Superior temporal gyrus (tissue), 1 donor: ENCODE measurements around the gene PCCA.

Source experiments
- DNase-seq: peaks from one replicate; pipeline ENCODE4 v3.0.0-alpha.2; 2016; ENCODE audit errors: extremely low spot score

Gene PCCA

DNA sequence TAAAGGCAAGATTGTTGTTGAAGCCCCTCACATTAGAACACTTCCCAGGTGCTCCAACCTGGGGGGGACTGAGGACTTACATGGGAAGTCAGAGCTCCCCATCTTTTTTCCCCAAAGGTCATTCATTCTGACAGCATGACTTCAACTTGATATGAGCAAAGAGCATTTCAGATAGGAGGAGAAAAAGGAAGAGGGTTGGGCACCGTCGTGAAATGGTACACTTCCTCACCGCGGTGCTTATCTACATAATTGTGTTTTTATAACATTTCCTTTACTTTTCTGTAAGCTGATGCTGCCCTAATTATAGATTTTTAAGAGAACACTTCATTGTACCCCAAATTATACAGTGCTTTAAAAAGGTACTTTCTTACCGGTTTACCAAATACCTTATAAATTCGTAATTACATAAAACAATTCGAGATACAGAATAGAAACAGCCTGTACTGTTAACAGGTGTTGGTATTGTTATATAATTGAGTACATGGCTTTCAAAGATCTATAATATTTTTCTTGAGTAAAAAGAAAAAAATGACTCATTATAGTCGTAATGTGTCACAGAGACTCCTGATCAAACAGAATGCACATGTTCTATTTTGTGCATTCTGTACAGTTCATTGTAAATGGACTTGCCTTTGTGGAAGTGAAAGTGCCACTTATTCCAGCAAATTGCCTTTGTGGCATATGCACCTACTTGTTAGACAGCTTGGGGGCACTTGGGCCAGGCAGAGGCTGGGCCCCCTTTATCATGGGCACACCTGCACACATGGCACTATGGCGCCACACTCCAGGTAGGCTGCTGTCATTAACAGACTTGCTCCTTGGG, 417.9 kb downstream of the PCCA start:
- DNase-seq, result no peak

- DNase-seq, result no peak
These were observed 419.6 kb downstream of the PCCA start for GRCh38 chr13:100508455-100508854.

DNA sequence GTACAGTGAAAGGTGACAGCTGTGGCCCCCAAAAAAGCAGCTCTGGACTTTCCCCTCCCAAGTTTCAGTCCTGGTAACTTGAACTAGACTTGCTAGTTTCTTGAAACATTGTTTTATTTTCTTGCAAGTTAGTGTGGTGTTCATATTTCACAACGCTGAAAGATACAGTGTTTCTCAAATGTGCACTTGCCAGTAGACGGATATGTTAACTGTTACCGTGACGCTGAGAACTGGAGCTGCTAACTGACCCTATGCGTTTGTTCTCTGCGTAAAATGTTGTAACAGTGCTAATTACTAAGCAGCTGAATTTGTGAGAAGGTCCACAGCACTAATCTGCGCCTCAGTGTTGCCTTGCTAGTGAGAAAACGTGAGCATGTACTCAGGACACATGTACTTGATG, 420.1 kb downstream of the PCCA start:
- no peak for DNase-seq

DNA sequence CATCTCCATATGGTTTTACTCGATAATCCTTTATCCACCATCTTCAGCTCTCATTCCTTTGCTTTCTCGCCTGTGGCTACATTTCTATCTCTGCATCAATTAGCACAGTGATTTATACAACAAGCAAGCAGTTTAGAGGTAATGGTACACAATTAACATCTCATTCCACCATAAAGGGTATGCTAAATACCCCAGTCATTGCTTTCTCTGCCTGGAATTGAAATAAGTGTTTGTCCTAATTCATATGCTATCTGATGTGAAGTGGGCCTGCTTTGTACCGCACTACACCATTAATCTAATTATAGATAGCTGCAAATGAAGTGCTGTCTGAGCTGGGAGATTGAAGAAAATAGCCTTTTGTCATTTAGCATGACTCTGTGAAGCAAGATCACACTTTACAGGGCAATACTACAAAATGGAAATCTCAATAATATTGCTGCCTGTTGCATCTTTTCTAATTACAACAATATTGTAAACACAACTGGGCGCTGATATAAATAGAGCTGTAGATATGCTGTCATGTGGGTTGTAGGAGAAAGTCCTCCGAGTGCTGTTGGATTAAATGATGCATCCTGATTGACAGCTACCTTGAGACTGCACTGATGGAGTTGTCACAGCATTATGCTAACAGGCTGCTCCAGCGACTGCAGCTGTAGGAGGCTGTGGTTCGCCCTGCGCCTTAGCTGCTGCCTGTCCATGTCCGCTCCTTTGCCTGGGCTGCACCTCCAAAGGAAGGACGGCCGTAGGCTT, 421.5 kb downstream of the PCCA start:
- DNase-seq, result no peak

DNA sequence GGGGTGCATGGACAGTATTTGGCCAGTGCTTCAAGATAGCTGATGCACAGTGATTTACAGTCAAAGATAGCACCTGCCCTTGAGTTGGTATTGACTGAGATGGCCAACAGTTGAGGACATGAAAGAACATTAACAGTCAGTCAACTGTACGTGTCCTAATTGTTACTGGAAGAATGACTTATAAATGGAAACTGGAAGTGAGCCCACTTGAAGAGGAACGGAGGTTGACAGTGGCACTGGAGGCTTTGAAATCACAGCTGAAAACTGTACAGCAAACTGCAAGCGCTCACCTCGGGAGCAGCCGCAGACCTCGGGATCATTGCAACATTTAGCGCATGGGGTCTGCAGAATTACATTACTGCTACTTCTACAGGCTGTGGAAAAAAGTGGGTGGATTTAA, 422.6 kb downstream of the PCCA start:
- no peak for DNase-seq

- no peak for DNase-seq
These were observed 423.5 kb downstream of the PCCA start for GRCh38 chr13:100512422-100512821.

DNA sequence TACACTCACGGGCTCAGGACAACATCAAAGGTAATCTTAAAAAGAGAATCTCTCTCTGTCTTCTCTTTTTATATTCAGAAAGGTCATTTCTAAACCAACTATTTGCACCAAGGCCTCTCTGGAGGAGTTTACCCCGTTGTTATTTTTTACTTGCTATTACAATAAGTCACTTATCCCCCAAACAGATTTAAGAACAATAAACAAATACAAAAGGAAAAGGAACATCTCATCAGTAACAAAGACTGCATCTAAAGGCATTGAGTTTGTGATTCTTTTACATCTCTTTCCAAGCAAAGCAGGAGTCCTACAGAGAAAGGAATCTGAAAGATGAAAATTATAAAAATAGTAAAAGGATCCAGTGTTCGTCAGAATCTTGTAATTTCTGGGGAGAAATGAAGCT, 424.3 kb downstream of the PCCA start:
- no peak for DNase-seq

DNA sequence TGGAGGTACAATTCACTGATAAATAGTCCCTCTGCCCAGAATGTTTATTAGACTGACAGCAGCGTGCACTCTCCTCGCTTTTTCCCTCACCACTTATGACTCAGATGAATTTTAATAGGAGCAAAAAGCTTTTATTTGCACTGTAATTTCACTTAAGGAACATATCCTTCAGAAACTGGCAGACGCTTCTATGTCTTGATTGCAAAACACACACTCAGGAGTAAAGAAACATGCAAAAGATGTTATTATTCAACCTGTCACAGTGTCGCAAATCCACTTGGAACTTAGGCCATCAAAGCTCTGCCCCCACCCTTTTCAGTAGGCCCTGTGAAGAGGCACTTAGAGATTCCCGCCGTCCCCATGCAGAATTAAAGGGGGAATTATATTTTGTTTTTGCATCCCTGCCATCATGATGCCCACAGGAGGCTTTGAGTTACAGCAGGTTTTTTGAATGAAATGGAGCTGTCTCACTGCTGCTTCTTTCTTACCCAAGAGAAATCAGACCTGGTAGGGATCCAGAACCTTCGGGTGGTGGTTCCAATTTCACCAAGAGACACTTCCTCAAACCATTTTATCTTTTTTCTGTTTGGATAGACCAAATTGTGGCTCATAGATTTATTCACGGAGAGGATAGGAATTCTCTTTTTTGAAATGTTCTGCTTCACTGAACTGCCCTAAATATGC, 425.2 kb downstream of the PCCA start:
- no peak for DNase-seq

GRCh38 chr13:100514788-100515409, 426.0 kb downstream of the PCCA start:
- peak; percentile 93 for DNase-seq

GRCh38 chr13:100515410-100515800, 426.5 kb downstream of the PCCA start:
- no peak for DNase-seq

DNA sequence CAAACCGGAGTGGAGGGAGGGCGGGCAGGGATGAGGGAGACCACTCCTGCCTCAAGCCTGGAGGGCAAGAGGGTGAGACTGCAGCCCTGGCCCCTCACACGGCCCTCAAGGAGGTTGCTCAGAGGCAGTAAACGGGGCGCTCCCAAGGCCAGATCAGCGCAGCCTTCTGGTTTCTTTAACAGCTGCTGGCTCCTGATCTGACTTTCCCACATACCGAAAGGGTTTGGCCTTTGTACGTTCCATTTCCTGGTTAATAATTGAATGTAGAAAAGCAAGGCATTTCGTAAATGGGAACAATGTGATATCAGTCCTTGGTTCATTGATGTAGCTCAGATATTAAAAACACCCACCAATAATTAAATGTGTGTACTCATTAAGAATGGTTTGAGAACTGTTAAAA, 428.2 kb downstream of the PCCA start:
- no peak for DNase-seq

GRCh38 chr13:100517728-100518127, 428.8 kb downstream of the PCCA start:
- DNase-seq, result no peak

DNA sequence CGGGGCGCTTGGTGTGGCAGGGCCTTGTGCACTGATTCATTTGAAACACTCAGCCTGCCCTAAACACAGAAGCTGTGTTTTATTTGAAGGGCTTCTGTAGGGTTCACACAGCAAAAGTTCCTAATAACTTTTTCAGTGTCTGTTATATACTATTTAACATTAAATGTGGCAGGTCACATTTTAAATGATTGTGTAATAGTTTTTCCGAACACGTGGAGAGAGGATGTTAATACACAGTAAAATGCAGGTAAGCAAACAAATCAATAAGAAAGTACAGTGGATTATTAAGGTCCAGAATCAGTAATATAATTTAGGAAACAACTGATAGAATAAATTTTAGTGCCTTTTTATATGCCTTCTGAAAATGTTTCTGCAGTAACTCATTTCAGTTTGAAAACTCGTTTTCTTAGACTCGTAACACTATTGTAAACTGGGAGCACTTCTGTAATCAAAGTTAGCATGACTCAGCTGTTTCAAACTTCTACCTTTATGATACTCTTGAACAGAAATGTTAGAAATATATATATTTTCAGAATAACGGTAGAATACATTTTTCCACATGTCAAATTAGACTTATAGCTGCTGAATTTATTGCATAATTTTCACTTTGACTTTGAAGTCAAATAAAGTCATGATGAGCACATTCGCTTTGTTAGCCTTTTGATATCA, 429.6 kb downstream of the PCCA start:
- DNase-seq, result no peak

- no peak for DNase-seq
These were observed 430.7 kb downstream of the PCCA start for GRCh38 chr13:100519626-100520025.

GRCh38 chr13:100520936-100521850, 432.3 kb downstream of the PCCA start:
- no peak for DNase-seq

DNA sequence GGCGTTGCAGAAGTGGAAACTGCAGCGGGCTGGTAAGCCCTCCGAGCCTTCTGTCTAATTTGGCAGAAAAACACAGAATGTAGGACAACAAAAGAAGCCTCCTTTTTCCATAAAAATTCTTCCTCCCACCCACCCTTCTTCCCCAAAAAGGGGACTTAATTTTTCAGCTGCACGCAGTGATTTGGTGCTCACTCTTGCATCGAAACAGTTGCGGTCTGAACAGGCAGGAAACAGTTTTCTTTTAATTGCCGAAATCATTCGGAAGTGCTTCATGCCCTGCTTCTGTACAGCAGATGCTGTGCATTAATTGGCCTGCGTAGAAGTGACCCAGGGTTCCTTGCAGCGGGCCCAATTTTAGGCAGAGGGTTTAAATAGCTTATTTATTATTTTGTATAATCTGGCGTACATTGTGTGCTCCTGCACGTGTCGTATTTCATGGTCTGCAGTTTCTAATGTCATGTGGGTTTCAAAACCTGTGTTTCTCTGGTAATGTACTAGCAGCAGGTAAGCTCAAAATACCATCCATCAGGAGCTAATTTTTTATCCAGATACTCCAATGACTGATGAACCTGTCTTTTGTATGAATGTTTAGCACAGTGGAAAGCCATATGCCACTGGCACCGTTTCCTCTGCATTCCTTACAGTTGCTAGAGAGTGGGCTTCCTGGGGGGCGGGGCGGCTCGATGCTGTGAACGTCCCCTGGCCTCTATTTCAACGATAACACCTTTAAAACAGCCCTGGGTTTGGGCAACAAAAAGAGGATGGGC, 433.1 kb downstream of the PCCA start:
- no peak for DNase-seq

DNA sequence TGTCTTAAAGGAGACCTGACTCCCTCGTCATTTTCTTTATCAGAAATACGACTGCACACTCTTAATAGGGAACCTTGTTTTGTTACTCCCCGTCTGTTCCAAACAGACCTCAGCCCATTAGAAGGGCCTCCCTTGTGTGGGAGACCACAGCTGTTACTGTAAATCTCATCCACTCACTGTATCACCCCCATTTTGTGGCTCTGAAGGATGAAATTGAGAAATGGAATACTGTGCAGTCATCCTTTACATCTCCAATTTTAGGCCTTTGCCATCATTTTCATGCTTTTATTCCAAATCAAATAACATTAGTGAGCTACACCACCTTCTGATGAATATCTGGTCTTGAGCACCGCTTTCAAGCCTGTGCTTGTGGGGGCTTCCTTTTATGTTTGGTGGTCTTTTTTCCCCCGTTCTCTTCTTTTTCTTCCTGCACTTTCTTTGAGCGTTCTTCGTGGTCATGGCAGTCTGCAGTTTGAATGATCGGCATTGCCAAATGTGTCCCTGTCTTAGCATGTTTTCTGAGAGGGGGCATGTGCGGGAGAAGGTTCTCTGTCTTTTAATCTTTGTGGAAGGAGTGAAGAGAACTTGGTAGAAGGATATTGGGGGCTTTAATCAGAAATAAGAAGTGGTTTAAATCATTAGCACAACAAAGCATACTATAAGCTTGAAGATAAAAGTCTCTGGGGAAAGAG, 433.9 kb downstream of the PCCA start:
- no peak for DNase-seq

DNA sequence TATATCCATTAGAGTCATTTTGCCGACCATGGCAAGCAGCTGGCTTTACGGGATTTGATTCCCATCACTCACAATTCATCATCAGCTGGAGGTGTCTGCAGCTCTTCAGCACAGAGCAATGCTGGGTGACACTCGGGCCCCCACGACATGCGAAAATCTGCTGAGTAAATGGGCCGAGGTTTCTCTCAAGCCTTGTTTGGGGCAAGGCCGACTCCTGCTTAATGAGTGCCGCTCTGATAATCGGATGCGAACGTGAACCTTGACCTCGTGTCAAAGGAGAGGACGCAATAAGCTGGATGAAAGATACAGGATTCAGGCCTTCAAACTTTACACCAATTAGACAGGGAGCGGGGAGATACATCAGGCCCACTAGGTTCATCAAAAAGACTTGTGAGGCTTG, 434.5 kb downstream of the PCCA start:
- no peak for DNase-seq

DNA sequence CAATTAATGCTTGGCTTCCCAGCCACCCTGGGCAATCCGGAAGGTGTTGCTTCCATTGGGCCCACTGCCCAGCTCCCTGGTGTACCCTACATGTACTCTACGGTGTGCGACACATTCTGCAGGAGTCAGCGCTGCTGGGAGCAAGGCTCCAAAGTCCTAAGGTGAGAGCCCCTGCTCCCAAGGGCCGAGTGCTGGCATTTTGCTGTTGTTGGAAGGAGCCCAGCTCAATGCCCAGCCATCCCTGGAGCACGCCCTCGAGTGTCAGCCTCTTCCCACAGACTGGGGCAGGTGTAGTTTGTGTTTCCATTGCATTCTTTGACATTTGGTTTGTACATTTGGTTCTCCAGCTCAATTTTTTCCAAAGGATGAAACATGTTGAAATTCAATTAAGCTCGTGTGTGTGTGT, 435.1 kb downstream of the PCCA start:
- DNase-seq, result no peak
